Astrocyte (in vitro differentiated cells and primary cell): ENCODE data around the gene SNAP47.

Experiments
- EZH2 ChIP-seq: IDR thresholded peaks from 2 replicates; pipeline ENCODE4 v1.6.1; 2012; ENCODE audit warnings: mild to moderate bottlenecking, low read length, inconsistent platforms; ENCODE audit not compliant: insufficient read depth
- TF ChIP-seq, protein P1 (sequence below): IDR thresholded peaks from 2 replicates; pipeline ENCODE4 v1.5.1; 2011; ENCODE audit warnings: low read depth, mild to moderate bottlenecking, inconsistent platforms, low read length, moderate library complexity; ENCODE audit not compliant: insufficient read depth

- TF ChIP-seq, protein P1, sequence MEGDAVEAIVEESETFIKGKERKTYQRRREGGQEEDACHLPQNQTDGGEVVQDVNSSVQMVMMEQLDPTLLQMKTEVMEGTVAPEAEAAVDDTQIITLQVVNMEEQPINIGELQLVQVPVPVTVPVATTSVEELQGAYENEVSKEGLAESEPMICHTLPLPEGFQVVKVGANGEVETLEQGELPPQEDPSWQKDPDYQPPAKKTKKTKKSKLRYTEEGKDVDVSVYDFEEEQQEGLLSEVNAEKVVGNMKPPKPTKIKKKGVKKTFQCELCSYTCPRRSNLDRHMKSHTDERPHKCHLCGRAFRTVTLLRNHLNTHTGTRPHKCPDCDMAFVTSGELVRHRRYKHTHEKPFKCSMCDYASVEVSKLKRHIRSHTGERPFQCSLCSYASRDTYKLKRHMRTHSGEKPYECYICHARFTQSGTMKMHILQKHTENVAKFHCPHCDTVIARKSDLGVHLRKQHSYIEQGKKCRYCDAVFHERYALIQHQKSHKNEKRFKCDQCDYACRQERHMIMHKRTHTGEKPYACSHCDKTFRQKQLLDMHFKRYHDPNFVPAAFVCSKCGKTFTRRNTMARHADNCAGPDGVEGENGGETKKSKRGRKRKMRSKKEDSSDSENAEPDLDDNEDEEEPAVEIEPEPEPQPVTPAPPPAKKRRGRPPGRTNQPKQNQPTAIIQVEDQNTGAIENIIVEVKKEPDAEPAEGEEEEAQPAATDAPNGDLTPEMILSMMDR, result no peak
- TF ChIP-seq EZH2, result no peak
Observed at GRCh38 chr1:227745568-227746265, 10.5 kb downstream of the SNAP47 start.
